Stimulated activated CD4-positive, alpha-beta T cell treated with anti-CD3 and anti-CD28 coated beads, Interleukin-15, amount 100 ng/mL, for 24 hours (primary cell): ENCODE results near the gene TEX261.
"Not testable (repeated sequence)": the region's sequence is repeated elsewhere in the genome, so short reads cannot be mapped to it uniquely, and the experiment has no call there.

Experiments used
- DNase-seq: peaks from one replicate; pipeline ENCODE4 v3.0.0-alpha.2; 2020

Gene TEX261

DNA sequence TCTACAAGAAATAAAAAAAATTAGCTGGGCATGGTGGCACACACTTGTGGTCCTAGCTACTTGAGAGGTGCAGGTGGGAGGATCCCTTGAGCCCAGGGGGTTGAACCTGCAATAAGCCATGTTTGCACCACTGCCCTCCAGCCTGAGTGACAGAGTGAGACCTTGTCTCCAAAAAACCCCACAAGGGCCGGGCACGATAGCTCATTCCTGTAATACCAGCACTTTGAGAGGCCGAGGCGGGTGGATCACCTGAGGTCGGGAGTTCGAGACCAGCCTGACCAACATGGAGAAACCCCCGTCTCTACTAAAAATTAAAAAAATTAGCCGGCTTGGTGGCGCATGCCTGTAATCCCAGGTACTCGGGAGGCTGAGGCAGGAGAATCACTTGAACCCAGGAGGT lies 5.3 kb upstream of the TEX261 start:
- DNase-seq: not testable (repeated sequence)

DNA sequence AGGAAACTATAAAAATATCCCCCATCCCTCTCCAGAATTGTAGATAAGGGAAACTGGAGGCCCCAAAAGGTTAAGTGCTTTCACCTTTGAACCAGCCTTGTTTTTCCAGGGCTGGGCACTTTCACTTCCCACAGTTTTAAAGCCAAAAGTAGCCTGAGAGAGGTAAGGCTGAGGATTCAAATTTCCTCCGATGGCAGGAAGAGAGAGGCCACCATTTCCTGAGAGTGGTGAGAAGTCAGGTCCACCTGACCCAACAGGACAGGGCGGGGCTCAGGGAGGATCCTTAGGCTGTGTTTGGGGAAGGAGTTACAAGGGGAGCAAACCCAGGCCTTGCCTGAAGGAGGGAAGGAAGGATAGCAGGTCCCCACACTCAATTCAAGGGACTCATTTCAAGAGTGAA lies 4.7 kb upstream of the TEX261 start:
- DNase-seq: no peak

DNA sequence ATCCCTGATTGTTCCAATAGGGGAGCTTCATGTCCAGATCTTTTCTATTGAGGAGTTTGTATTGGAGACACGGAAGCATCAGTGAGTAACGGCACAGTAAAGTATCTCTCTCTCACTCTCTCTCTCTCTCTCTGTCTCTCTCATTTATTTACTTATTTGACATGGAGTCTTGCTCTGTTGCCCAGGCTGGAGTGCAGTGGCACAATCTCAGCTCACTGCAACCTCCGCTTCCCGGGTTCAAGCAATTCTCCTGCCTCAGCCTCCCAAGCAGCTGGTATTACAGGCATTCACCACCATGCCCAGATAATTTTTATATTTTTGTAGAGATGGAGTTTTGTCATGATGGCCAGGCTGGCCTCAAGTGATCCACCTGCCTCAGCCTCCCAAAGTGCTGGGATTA lies 4.2 kb upstream of the TEX261 start:
- not testable (repeated sequence) for DNase-seq

DNA sequence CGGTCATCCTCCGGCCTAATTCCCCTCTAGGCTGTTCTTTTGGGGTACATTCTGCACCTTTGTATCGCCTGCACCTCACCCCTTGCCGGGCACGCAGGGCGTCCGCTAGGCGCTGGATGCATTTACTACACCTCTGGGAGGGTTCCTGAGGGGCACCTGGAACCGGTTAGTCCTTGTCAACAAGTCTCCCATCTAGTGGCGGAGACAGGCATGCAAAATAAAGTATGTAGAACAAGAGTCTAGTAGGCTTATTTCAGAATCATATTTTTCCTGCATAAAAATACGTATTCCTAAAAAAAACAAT lies 705 bp upstream of the TEX261 start:
- DNase-seq: peak; percentile 63

DNA sequence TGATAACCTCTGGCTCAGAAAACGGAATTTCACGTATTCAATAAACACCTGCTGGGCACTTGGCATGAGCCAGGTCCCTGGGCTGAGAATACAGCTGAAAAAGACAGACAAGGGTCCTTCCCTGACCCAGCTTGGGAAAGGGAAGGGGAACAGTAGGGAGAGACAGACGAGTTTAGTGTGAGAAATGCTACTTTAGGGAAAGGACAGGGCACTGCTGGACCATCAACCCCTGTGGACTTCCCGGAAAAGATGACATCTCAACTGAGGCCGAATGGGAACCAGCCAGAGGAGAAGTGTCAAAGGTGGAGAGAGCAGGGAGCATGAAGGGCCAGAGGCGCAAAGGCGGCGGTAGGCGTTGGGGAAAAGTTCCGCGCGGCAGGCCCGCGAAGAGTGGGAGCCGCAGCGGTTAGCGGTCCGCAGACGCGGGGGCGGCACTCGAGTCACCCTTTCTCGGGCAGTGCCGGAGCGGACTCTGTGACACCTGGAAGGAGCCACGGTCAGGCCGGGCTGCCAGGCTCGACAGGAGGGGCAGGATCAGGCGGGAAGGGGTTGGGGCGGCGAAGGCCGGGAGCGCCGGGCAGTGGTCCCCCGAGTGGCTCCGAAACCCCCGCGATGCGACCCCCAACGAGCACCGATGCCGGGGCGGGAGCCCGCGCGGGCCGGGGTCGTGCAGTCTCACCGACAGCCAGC lies 519 bp downstream of the TEX261 start:
- peak; percentile 75 for DNase-seq

DNA sequence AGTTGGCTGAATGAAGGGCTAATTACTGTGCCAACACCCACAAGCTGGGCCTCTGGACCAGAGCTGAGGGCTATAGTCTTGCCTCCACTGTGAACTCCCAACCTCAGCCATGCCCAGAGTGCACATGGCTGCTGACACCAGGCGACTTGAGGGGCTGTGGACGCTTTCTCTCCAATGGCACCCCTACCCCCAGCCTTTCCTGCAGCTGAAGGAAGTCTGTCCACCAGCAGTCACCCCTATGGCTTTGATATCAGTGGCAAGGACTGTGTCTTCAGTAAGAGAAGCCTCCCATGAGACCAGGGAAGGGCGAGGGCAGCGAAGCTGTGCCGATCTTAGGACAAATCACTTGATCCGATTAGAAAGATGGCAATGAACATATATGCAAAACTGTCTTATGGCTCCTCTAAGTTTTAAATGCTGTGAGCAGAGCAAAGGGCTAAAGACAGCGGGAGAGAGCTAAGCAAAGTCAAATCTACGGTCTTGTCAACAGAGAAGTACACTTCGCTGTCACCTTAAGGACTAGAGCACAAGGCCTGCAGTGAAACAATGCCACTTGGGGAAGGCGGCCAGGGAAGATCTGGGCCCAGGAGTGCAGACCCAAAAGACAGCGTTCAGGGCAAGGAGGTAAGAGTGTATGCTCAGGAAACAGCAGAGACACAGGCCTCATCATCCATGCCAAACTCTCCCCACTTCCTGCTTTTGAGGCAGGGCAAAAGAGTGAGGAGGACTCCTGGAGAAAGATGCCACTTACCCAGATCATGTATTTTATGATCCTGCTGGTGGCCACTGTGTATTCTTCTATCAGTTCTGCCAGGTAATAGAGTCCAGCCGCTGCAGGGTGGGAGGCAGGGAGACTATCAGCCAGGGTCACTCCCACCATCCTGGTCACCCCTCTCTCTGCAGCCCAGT lies 1.5 kb downstream of the TEX261 start:
- no peak for DNase-seq

DNA sequence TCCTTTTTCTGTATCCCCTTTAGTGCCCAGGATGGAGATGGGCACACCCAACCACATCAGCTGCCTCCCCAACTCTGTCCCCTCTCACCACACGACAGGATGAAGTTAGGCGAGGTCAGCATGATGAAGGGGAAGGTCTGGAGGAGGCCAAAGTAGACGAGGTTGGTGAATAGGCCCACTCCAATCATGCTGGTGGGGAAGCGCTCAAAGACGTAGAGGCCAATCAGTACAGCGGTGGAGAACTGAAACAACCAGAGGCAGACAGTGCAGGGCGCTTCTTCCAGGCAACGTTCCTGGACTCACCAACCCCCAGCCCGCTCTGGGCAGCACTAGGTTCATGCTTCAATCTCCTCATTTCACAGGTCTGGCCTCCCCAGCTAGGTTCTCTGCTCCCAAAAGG lies 2.9 kb downstream of the TEX261 start:
- DNase-seq: no peak

DNA sequence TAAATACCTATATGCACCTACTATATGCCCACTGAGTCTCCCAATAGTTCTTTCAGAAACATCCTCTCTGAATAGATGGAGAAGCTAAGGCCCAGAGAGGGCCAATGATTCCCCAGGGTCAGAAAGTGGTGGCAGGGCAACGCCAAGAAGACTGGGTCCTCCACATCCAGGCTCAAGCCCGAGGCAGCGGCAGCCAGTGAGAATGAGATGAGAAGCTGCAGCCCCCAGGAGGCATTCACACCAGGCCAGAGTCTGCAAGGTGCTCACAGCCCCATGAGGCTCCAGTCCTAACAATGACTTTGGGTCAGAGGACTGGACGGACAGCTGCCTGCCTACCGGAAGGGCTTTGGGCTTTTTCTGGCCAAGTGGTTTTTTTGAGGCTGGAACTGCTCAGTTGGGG lies 3.5 kb downstream of the TEX261 start:
- no peak for DNase-seq

DNA sequence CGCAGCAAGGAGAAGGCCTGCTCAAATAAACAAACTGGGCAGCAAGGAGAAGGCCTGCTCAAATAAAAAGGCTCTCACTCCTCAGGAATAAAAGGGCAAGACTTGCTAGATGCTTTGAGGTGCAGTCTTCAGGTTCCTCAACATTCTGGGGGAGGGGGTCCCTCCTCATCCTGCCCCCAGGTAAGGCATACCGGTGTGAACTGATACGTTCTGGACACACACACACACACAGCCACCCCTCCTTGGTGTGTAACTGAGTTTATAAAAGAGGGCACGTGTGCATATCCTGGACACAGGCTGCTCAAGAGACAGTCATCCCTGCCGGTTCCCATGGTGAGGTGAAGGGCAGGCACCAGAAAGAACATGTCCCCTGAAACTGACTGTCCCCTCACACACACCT lies 4.5 kb downstream of the TEX261 start:
- no peak for DNase-seq

DNA sequence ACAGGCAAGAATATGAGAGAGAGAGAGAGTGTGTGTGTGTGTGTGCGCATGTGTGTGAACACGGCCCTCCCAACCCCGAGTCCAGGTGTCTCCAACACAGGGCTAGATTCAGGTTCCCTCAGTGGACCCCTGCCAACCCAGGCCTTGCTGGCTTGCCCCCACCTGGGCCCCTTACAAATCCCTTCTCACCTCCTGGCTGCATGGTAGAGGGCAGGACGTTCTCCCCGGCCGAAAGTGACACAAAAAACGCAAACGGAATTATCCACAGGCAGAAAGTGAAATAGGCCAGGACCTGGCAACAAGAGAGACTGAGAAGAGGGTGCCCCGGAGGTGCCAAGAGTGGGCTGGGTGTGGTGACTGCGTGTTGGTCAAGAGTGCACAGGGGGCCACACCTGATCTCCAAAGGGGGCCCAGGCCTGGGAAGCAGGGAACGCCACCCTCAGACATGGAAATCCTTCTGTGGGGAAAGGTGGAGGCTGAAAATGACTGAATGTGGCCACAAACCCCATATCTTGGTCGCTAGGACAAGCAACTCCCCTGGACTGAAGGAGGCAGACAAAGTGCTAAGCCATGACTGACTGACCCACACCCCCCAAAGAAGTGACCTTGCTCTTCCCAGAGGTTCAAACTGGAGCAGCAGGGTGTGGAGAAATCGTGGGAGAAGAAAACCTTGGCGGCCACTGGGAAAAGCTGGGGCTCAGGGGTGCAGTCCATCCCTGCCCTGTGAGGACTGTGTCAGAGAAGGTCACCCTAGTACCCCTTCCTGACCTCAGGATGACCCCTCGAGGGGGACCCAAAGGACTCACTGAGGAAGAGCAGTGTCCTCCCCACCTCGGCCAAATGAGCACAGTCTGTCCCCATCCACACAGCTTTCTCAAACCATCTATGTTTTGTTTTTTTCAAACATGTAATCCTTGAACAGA lies 5.7 kb downstream of the TEX261 start:
- DNase-seq: no peak

DNA sequence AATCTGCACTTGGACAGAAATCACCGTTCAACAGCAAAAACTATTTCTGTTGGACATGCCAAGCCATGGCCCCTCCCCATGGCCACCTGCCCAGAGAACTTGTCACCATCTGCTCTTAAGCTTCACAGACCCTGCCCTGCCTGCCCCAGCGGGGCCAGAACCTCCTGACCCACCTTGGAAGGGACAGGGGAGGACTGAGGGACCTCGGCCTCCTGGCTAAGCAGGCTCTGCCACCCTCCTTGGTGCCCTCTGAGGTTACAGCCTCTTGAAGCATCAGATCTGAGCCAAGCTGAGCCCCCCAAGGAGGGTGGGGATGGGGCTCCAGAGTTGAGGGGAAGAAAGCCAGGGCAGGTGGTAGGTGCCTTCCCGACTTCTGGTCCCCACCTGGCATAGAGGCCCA lies 6.5 kb downstream of the TEX261 start:
- no peak for DNase-seq

DNA sequence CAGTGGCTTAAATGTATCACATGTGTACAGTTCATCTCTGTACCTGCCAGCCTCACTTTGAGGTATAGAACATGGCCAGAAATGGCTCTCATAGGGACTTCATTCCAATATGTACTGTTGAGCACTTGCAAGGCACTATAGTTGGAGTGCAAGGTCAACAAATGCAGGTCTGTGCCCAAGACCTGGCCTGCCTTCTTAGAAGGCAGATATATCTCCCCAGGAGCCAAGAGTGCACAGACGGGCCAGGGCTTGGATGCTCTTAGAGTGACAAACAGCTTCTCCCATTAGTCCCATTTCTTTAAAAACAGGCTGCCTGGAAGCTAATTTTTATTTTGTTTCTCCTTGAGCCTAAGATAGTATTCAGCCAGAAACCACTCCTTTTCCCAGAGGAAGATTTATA lies 7.3 kb downstream of the TEX261 start:
- no peak for DNase-seq

DNA sequence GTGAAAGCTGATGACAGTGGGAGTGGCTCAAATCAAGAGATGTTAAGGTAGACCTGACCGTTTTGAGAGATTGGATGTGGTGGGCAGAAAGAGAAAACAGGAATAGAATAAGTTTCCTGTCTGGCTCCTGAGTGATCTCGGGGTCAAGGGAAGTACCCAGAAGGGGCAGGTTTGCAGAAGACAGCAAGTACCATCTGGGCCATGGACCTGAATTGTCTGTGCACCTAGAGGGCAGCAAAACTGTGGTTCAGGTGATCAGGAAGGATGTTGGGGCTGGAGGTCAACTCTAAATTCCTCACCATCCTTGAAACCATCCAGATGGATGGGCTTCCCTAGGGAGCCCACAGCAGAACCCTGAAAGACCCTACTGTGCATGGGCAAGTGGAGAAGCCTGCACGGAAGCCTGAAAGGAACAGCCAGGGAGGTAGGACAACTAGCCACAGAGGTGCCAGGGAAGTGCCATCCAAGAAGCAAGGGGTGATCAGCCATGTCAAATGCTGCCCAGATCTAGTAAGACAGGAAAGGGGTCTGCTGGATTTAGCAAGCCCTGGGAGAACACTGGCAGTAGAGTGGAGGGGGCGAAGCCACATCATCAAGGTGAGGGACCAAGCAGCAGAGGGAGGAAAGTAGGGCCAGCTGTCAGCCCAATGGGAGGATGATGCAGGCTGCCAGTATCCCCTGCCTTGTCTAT lies 8.0 kb downstream of the TEX261 start:
- DNase-seq: no peak

DNA sequence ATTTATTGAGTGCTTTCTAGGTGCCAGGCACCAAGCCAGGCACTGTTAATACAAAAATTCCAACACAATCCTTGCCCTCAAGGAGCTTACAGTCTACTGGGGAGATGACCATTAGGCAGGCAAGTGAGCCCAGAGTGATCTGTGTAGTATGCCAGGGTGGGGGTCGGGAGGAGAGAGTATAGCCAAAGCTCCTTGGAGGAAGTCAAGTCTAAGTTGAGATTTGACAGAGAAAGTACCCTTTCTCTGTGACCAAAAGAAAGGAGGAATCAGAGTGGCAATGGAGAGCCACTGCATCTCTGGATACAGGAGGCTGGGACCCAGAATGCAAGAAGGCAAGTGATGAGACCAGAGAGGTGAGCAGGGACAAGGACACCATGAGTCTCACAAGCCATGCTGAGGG lies 8.7 kb downstream of the TEX261 start:
- DNase-seq: no peak

DNA sequence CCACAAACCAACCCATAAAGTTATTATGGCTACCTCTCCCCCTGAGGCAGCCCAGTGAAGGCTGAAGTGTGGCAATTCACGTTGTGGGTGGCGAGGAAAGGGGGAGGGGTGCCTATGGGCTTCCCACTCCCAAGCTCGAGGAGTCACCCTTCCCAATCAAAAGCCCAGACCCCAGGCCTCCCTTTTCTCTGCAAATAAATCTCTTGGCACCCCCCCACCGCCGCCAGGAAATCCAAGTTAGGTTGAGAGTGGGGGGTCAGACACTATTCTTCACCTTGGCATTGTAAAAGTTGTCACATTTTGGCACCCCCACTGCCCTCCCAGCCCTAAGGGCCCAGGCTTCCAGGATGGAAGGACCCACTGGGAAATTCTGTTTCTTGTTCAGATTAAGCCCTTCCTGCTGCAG lies 9.4 kb downstream of the TEX261 start:
- DNase-seq: no peak

DNA sequence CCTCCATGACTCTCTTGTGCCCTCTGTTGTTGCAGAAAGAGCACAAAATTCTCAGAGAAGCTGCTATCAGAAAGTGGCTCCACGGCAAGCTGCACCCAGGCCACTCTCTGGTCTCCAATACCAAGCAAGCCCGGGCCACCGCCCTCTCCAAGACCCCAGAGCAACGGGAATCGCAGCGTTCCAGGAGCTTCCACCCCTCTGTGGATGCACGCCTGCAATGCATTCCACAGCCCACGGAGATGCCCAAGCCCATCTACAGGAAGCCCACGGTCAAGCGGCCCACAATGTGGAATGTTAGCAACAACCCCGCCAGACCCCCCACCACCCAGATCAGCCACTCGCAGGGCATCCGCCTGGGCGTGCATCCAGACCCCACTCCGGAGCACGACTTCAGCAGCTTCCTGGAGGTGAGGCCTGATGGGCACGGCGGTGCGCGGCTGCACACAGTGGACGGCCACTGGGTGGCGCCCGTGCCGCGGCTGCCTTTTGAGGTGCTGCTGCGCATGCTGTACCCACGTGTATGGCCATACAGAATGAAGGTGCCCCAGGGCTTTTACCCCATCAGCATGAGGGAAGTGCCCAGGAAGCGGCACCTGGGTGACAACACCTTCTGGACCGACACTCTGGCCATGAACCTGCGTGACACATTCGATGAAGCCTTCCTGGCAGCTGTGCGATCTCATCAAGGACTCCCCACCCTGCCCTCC lies 9.9 kb downstream of the TEX261 start:
- peak; percentile 88 for DNase-seq

DNA sequence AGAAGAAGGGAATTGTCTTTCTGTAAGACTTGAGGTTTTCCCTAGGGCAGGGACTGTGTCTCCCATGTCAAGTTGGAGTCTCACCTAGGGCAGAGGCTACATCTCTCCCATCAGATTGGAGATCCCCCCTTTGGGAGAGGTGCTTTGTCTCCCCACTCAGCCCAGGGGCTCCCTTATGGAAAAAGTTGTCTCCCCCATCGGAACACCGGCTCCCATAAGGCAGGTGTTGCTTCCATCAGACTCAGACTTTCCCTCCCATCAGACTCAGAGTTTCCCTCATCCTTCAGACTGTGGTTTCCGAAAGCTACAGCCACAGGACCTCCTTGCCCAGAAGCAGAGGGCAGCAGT lies 10.5 kb downstream of the TEX261 start:
- no peak for DNase-seq

DNA sequence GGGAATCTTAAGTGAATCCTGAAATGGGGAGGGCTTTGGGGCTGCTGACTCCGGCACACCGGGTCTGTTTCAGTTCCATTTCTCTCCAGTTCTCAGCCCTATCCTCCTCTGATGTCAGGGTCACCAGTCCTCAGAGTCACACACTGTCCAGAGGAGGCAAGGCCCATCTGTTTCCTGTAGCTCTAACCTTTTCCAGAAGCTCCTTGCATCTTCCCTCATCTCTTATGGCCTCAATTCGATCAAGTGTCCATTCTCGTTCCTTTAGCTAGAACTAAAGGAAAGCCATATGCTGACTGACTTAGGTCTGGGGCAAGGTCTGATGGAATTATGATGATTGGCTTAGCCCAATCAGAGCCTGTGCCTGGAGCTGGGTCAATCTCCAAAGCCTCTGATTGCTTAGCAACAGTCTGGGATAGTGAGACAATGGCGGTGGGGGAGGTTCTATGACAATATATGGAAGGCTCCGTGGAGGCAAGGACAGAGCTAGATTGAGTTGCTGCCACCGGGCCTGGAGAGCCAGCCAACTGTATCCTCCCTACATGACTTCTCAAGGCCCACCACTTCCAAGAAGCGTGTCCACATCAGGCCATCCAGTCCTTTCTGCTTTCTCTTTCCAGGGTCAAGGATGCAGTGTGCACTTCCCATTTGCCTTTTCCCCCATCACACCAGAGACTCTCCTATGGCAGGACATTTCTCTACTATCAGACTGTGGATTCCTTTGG lies 11.0 kb downstream of the TEX261 start:
- DNase-seq: no peak

DNA sequence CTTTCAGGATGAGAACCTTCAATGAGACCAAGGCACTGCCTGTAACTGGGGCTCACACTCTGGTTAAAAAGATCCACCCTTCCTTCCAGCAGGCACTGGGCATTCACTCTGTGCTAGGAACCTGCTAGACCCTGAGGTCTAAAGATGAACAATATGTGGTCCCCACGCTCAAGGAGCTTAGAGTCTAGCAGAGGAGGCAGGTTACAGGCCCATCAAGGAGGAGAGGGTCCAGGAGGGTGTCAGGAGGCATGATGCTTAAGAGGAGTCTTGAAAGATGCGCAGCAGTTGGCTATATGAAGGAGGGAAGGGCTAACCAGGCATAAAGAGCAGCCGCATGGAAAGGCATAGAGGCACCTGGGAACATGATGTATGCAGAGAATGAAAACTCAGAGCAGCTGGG lies 11.7 kb downstream of the TEX261 start:
- no peak for DNase-seq

DNA sequence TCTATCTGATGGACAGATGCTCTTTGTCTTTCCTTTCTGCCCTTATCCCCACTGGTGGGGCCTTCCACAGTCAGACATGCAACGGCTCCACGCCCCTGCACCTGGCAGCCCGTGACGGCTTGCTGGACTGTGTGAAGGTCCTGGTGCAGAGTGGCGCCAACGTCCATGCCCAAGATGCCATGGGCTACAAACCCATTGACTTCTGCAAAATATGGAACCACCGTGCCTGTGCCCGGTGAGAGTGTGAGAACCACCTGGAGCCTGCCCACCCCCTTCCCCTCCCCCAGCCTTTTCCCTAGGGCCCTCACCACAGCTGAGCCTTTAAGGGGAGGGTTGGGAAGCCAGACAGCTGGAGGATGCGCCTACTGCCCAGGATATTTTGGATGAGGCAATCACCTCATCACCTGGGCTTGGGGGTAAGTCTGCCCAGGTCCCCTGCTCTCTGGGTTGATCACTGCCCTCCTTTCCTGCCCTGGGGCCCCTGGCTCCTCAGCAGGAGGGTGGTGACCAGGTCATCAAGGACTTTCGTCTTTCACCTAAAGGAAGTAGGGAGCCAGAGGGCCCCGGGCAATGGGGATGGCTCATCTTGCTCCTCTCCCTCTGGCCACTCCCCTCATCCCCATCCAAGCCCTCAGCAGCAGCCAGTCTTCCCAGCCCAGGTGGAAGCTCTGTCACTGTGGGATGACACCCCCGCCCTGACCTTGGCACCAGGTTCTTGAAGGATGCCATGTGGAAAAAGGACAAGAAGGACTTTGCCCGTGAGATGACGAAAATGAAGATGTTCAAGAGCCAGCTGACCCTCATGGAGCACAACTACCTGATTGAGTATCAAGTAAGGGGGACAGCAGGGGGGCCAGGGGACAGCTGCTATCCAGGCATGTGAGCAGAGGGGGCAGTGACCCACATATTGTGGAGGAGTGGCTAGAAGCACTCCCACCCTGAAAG lies 12.5 kb downstream of the TEX261 start:
- DNase-seq: no peak

DNA sequence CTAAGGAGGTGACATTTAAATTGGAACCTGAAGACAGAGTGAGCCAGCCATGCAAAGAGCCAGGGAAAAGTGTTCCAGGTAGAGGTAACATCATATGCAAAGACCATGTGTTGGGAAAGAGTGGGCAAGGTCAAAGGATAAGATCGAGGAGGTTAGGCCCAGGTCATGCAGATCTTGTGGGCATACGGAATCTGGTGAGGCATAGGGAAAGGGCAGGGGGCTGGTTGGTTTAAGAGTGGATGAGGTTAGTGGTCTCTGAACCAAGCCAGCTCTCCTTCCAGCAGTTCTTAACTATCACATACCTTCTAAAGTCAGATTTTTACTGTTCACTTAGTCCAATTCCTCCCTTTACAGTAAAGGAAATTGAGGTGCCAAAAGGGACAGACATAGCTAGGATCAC lies 13.3 kb downstream of the TEX261 start:
- no peak for DNase-seq
